Activated T-helper 1 cell treated with anti-CD3 and anti-CD28 coated beads, Interleukin-12 subunit alpha, Interleukin-12 subunit beta, Interleukin-2, Interleukin-4 antibody, amounts not matched to agents 30 ng/mL and 10 ng/mL and 1 ng/mL, durations not matched to agents 14 hours and 24 hours and 36 hours (primary cell): ENCODE results near the gene SPATA13. TPM values are rescaled to one million over a fixed set of nuclear protein-coding genes. Genes with fewer than 3 reads are reported as not detected.

Source experiments
- DNase-seq: peaks from one replicate; pipeline ENCODE4 v3.0.0; 2021; ENCODE audit warnings: low spot score
- H3K27ac Mint-ChIP-seq: one replicate; pipeline ENCODE4 v1.8.0; 2021; ENCODE audit warnings: mild to moderate bottlenecking, mixed read lengths
- H3K27me3 Mint-ChIP-seq: one replicate; pipeline ENCODE4 v1.8.0; 2022; ENCODE audit warnings: mild to moderate bottlenecking, moderate library complexity, mixed read lengths; ENCODE audit not compliant: insufficient read depth
- H3K36me3 Mint-ChIP-seq: one replicate; pipeline ENCODE4 v1.8.0; 2021; ENCODE audit warnings: low read depth, mixed read lengths
- H3K4me1 Mint-ChIP-seq: one replicate; pipeline ENCODE4 v1.8.0; 2021; ENCODE audit warnings: low read depth, mixed read lengths
- H3K4me3 Mint-ChIP-seq: one replicate; pipeline ENCODE4 v1.8.0; 2021; ENCODE audit warnings: mild to moderate bottlenecking, moderate library complexity, mixed read lengths
- H3K9me3 Mint-ChIP-seq: one replicate; pipeline ENCODE4 v1.8.0; 2021; ENCODE audit warnings: mixed read lengths
- intact Hi-C: fragments of 100-400 bp; cut with micrococcal nuclease; formaldehyde crosslinking; loops from one replicate; pipeline ENCODE4 v1.15.1; 2024
- total RNA-seq: library from RNA; stranded (reverse); gene quantifications from 2 replicates; pipeline ENCODE4 v1.2.3, GENCODE V29; 2022

Gene SPATA13
- total RNA-seq, 1 donor from 2014 or later, result 56.2 TPM

DNA sequence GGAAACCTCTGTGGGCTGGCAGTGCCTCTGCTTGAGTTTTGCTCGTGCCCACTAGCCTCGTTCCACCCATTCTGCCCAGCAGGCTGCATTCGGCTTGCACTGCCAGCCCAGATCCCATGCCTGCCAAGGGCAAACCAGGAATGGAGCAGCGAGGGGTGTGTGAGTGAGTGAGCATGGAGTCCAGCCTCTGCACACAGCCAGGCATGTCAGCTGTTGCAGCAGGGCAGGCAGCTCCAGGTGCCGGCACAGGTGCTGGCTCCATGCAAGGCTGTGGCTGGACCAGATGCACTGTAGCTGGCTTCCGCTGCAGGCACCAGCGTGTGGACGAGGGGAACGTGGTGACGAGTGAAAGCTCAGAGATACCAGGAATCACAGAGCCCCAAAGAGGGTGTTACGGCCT is 64.5 kb downstream of the SPATA13 start:
- intact Hi-C loops, result loop anchor here (10.0 kb wide), 1 partner anchor 760 kb away; no protein-coding TSS in a partner anchor
- Mint-ChIP-seq H3K27ac (no peak overlapping the region), H3K9me3 (no peaks in the 10 kb centered on the region), H3K4me3 (no peak overlapping the region), H3K36me3 (no peaks in the 10 kb centered on the region), H3K4me1 (peaks cover 35% of the 10 kb centered on the region), H3K27me3 (no peaks in the 10 kb centered on the region)
- DNase-seq, result no peak

- H3K4me1 Mint-ChIP-seq, result peaks cover 35% of the 10 kb centered on the region
- intact Hi-C loops, result loop anchor here (10.0 kb wide), 1 partner anchor 761 kb away; no protein-coding TSS in a partner anchor
These were observed 65.4 kb downstream of the SPATA13 start for GRCh38 chr13:24225930-24226329.

GRCh38 chr13:24226762-24227161 is 66.2 kb downstream of the SPATA13 start:
- no peaks in the 10 kb centered on the region for H3K36me3 Mint-ChIP-seq
- no peaks in the 10 kb centered on the region for H3K9me3 Mint-ChIP-seq
- DNase-seq, result no peak
- no peak overlapping the region for H3K4me3 Mint-ChIP-seq
- peaks cover 37% of the 10 kb centered on the region for H3K4me1 Mint-ChIP-seq
- no peak overlapping the region for H3K27ac Mint-ChIP-seq
- intact Hi-C loops, result loop anchor here (10.0 kb wide), 1 partner anchor 762 kb away; no protein-coding TSS in a partner anchor
- no peaks in the 10 kb centered on the region for H3K27me3 Mint-ChIP-seq

More at GRCh38 chr13:24225930-24226329, 65.4 kb downstream of the SPATA13 start:
- no peaks in the 10 kb centered on the region for H3K9me3 Mint-ChIP-seq
- no peak overlapping the region for H3K27ac Mint-ChIP-seq
- H3K36me3 Mint-ChIP-seq, result no peaks in the 10 kb centered on the region
- no peak for DNase-seq
- no peak overlapping the region for H3K4me3 Mint-ChIP-seq
- no peaks in the 10 kb centered on the region for H3K27me3 Mint-ChIP-seq

GRCh38 chr13:24228852-24229458 is 68.4 kb downstream of the SPATA13 start:
- intact Hi-C loops, result loop anchor here (1.0 to 10.0 kb wide), 5 partner anchors 42 to 764 kb away; no protein-coding TSS in a partner anchor
- H3K4me3 Mint-ChIP-seq, result no peak overlapping the region
- no peaks in the 10 kb centered on the region for H3K36me3 Mint-ChIP-seq
- no peak for DNase-seq
- H3K4me1 Mint-ChIP-seq, result peaks cover 56% of the 10 kb centered on the region
- no peaks in the 10 kb centered on the region for H3K9me3 Mint-ChIP-seq
- H3K27ac Mint-ChIP-seq, result peak overlapping the region; percentile 40
- no peaks in the 10 kb centered on the region for H3K27me3 Mint-ChIP-seq

- no peak for DNase-seq
- Mint-ChIP-seq H3K36me3 (no peaks in the 10 kb centered on the region), H3K27me3 (no peaks in the 10 kb centered on the region), H3K4me3 (peak overlapping the region; percentile 40), H3K4me1 (peaks cover 51% of the 10 kb centered on the region), H3K27ac (peak overlapping the region; percentile 40), H3K9me3 (no peaks in the 10 kb centered on the region)
- intact Hi-C loops, result loop anchor here (5.0 kb wide), 2 partner anchors 53 to 282 kb away; partner anchors contain the start of gene PARP4
These were observed 70.0 kb downstream of the SPATA13 start for GRCh38 chr13:24230428-24231072.

DNA sequence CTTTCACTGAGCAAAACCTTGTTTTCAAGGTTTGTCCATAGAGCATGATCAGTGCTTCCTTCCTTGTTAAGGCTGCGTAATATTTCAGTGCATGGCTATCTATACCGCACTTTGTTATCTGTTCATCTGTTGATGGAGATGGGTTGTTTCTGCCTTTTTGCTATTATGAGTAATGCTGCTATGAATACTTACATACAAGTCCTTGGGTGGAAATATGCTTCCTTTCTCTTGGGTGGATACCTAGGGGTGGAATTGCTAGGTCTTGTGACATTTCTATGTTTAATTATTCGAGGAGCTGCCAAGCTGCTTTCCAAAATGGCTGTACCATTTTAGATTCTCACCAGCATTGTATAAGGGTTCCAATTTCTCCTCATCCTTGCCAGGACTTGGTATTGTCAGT is 70.9 kb downstream of the SPATA13 start:
- Mint-ChIP-seq H3K4me3 (no peak overlapping the region), H3K27ac (peak overlapping the region; percentile 4), H3K36me3 (no peaks in the 10 kb centered on the region), H3K27me3 (no peaks in the 10 kb centered on the region), H3K9me3 (no peaks in the 10 kb centered on the region), H3K4me1 (peaks cover 51% of the 10 kb centered on the region)
- DNase-seq, result no peak
- intact Hi-C loops, result loop anchor here (5.0 kb wide), 2 partner anchors 54 to 281 kb away; partner anchors contain the start of gene PARP4

GRCh38 chr13:24232037-24232436 is 71.5 kb downstream of the SPATA13 start:
- Mint-ChIP-seq H3K36me3 (no peaks in the 10 kb centered on the region), H3K4me3 (no peak overlapping the region), H3K27me3 (no peaks in the 10 kb centered on the region), H3K9me3 (no peaks in the 10 kb centered on the region), H3K4me1 (peaks cover 51% of the 10 kb centered on the region), H3K27ac (peak overlapping the region; percentile 18)
- intact Hi-C loops, result loop anchor here (5.0 kb wide), 2 partner anchors 55 to 280 kb away; partner anchors contain the start of gene PARP4
- no peak for DNase-seq

- Mint-ChIP-seq H3K36me3 (no peaks in the 10 kb centered on the region), H3K4me1 (peaks cover 51% of the 10 kb centered on the region), H3K9me3 (no peaks in the 10 kb centered on the region), H3K27ac (no peak overlapping the region), H3K4me3 (no peak overlapping the region), H3K27me3 (no peaks in the 10 kb centered on the region)
- no peak for DNase-seq
- intact Hi-C loops, result loop anchor here (5.0 kb wide), 2 partner anchors 55 to 280 kb away; partner anchors contain the start of gene PARP4
These were observed 72.0 kb downstream of the SPATA13 start for GRCh38 chr13:24232474-24232873.

DNA sequence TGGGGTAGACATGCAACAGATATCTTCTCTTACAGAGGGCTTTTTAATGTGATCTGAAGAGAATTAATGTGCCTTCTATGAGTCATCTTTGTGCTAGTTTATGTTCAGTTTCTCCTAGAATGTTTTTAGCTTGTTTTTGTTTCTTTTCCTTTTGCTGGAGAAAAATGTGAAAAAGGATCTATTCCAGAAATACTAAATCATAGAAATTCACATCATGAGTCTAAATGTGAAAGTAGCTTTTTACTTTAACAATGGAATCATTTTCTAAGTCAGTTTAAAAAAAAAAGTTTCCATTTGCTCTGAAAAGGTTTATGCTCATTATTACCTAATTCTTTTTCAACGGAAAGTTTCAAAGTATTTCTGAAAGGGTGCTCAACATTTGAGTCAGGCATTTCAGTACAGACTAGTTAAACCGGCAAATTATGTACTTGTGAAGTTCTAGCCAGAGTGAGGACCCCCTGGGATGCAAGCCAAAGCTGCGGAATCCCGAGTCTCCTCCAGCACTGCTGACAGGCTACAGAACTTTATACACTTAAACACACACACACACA is 72.9 kb downstream of the SPATA13 start:
- DNase-seq, result no peak
- no peaks in the 10 kb centered on the region for H3K36me3 Mint-ChIP-seq
- intact Hi-C loops, result loop anchor here (1.0 to 5.0 kb wide), 7 partner anchors 18 to 279 kb away; partner anchors contain the start of gene PARP4
- peak overlapping the region; percentile 9 for H3K4me3 Mint-ChIP-seq
- no peaks in the 10 kb centered on the region for H3K9me3 Mint-ChIP-seq
- no peaks in the 10 kb centered on the region for H3K27me3 Mint-ChIP-seq
- H3K27ac Mint-ChIP-seq, result peak overlapping the region; percentile 74
- peaks cover 51% of the 10 kb centered on the region for H3K4me1 Mint-ChIP-seq

DNA sequence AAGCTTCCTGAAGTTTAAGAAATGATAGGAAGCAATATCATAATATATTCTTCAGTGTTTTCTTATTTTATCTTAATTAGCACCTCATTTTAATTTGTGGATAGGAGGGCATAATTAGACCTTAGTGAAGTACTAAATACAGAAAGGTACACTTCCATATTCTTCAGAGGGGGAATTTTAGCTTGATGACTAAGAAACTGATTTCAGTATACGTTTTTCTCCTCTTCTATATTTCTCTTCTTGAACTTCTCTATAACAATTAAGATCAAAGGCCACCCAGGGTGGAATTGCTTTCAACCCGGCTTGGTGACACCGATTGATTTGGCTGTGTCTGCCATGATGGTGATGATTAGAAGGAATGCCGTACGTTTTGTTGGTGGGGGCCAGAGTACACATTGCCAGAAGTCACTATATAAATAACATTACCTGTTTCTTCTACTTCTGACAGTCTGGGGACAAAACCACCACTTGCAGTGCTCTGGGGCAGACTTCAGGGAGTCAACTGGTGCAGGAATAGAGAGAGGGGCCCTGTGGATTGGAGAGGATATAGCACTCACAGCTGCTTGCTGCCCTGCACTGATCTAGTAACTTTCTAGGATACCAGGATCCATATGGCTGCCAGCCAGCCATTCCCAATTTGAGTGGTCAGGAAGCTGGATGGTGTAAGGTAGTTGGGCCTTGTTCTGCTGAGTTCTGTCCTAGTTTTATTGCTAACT is 73.8 kb downstream of the SPATA13 start:
- no peak for DNase-seq
- Mint-ChIP-seq H3K4me1 (peaks cover 55% of the 10 kb centered on the region), H3K9me3 (no peaks in the 10 kb centered on the region), H3K4me3 (no peak overlapping the region), H3K27me3 (no peaks in the 10 kb centered on the region), H3K27ac (peak overlapping the region; percentile 83), H3K36me3 (no peaks in the 10 kb centered on the region)
- intact Hi-C loops, result loop anchor here (5.0 kb wide), 2 partner anchors 57 to 278 kb away; partner anchors contain the start of gene PARP4

DNA sequence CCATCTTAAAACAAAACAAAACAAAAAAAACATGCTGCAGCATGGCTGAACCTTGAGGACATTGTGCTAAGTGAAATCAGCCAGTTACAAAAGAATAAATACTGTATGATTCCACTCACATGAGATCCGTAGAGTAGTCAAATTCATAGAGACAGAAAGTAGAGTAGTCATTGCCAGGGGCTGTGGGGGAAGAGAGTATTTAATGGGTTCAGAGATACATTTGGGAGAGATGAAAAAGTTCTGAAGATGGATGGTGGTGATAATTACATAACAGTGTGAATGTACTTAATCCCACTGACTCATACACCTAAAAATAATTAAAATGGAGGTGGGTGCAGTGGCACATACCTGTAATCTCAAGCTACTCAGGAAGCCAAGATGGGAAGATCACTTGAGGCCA is 76.8 kb downstream of the SPATA13 start:
- DNase-seq, result no peak
- Mint-ChIP-seq H3K9me3 (no peaks in the 10 kb centered on the region), H3K36me3 (no peaks in the 10 kb centered on the region), H3K27ac (no peak overlapping the region), H3K4me3 (no peak overlapping the region), H3K4me1 (peaks cover 27% of the 10 kb centered on the region), H3K27me3 (no peaks in the 10 kb centered on the region)
- intact Hi-C loops, result no loop called here

DNA sequence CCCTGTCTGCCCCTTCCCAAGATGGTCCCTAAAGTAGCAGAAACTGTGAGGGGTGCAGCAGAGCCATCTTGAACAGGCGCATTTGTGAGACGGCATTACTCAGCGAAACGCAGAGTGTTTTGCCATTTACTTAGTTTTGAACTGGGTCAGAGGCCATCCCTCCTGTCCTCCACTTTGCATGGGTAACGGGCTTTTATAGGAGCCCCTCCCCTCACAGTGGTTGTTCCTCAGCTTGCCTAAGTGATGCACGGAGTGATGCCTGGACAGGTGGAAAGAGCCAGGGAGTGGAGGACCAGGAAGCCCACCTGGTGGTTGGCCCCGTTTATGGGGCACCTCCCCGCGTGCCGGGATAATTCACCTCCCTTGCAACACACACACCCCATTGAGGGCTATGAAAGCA is 80.8 kb downstream of the SPATA13 start:
- DNase-seq, result no peak
- no peaks in the 10 kb centered on the region for H3K27me3 Mint-ChIP-seq
- H3K36me3 Mint-ChIP-seq, result no peaks in the 10 kb centered on the region
- intact Hi-C loops, result no loop called here
- H3K4me1 Mint-ChIP-seq, result peaks cover 16% of the 10 kb centered on the region
- no peak overlapping the region for H3K4me3 Mint-ChIP-seq
- H3K27ac Mint-ChIP-seq, result no peak overlapping the region
- no peaks in the 10 kb centered on the region for H3K9me3 Mint-ChIP-seq
